ENCODE data around the gene ZNF575.
A peak's percentile ranks its signal among the peaks of the same experiment; 100 is the strongest.
"Not testable (repeated sequence)": the region's sequence is repeated elsewhere in the genome, so short reads cannot be mapped to it uniquely, and the experiment has no call there.

Gene ZNF575

GRCh38 chr19:43541920-43542650 is 9.1 kb downstream of the ZNF575 start:
- no peak for DNase-seq (ENCODE audit: low read depth, low spot score)

- no peak for DNase-seq (ENCODE audit: low read depth, low spot score)
Measured at GRCh38 chr19:43544077-43544476, 11.1 kb downstream of the ZNF575 start.

GRCh38 chr19:43545276-43545675 is 12.3 kb downstream of the ZNF575 start:
- no peak for DNase-seq (ENCODE audit: low read depth, low spot score)

- DNase-seq (ENCODE audit: low read depth, low spot score), result no peak
Measured at GRCh38 chr19:43545981-43546380, 13.0 kb downstream of the ZNF575 start.

GRCh38 chr19:43546581-43546980 is 13.6 kb downstream of the ZNF575 start:
- no peak for DNase-seq (ENCODE audit: low read depth, low spot score)

- DNase-seq (ENCODE audit: low read depth, low spot score), result not testable (repeated sequence)
Measured at GRCh38 chr19:43547926-43548325, 14.9 kb downstream of the ZNF575 start.

GRCh38 chr19:43548706-43549105 is 15.7 kb downstream of the ZNF575 start:
- DNase-seq (ENCODE audit: low read depth, low spot score), result no peak

GRCh38 chr19:43551399-43552197 is 18.6 kb downstream of the ZNF575 start:
- no peak for DNase-seq (ENCODE audit: low read depth, low spot score)

GRCh38 chr19:43552198-43552450 is 19.1 kb downstream of the ZNF575 start:
- no peak for DNase-seq (ENCODE audit: low read depth, low spot score)

- DNase-seq (ENCODE audit: low read depth, low spot score), result no peak
Measured at GRCh38 chr19:43552616-43553015, 19.6 kb downstream of the ZNF575 start.

- no peak for DNase-seq (ENCODE audit: low read depth, low spot score)
Measured at GRCh38 chr19:43553656-43554055, 20.7 kb downstream of the ZNF575 start.

GRCh38 chr19:43554317-43554895 is 21.4 kb downstream of the ZNF575 start:
- DNase-seq (ENCODE audit: low read depth, low spot score), result no peak

GRCh38 chr19:43555185-43555770 is 22.3 kb downstream of the ZNF575 start:
- peak; percentile 58 for DNase-seq (ENCODE audit: low read depth, low spot score)

GRCh38 chr19:43560687-43561086 is 27.7 kb downstream of the ZNF575 start:
- no peak for DNase-seq (ENCODE audit: low read depth, low spot score)

- no peak for DNase-seq (ENCODE audit: low read depth, low spot score)
Measured at GRCh38 chr19:43561139-43561970, 28.4 kb downstream of the ZNF575 start.

- no peak for DNase-seq (ENCODE audit: low read depth, low spot score)
Measured at GRCh38 chr19:43562226-43562697, 29.3 kb downstream of the ZNF575 start.

GRCh38 chr19:43562698-43563241 is 29.8 kb downstream of the ZNF575 start:
- peak; percentile 62 for DNase-seq (ENCODE audit: low read depth, low spot score)

- DNase-seq (ENCODE audit: low read depth, low spot score), result no peak
Measured at GRCh38 chr19:43563816-43564457, 30.9 kb downstream of the ZNF575 start.

GRCh38 chr19:43564800-43565199 is 31.8 kb downstream of the ZNF575 start:
- DNase-seq (ENCODE audit: low read depth, low spot score), result no peak

GRCh38 chr19:43569657-43570056 is 36.7 kb downstream of the ZNF575 start:
- DNase-seq (ENCODE audit: low read depth, low spot score), result no peak

All from smooth muscle cell of the brain vasculature (primary cell).